GM23338 (cell line): ENCODE data around the gene PCBP3. TPM values are rescaled to one million over a fixed set of nuclear protein-coding genes. Genes with fewer than 3 reads are reported as not detected.

Experiments
- ATAC-seq: fragments of 200-7000 bp; cut with Tn5 transposase; 3 replicates; pipeline ENCODE4 v1.9.1; 2020
- DNase-seq: peaks from one replicate; pipeline ENCODE4 v3.0.0-alpha.2; 2015; ENCODE audit warnings: low spot score
- H2AFZ ChIP-seq: fragments of 200-600 bp; sonication (generic); 2 replicates; pipeline ENCODE4 v1.8.0; 2016; ENCODE audit warnings: antibody characterized with exemption, mild to moderate bottlenecking, moderate library complexity
- H3F3A ChIP-seq: fragments of 200-600 bp; sonication (generic); replicated peaks from 2 replicates; pipeline ENCODE4 v1.8.0; 2017; ENCODE audit warnings: antibody characterized with exemption, mixed run types, low read depth
- H3K27ac ChIP-seq: fragments of 200-600 bp; sonication (generic); 2 replicates; pipeline ENCODE4 v1.6.1; 2016; ENCODE audit warnings: low read depth
- H3K27me3 ChIP-seq: fragments of 200-600 bp; sonication (generic); 2 replicates; pipeline ENCODE4 v1.8.0; 2016; ENCODE audit warnings: mild to moderate bottlenecking, mixed run types, moderate library complexity; ENCODE audit not compliant: insufficient read depth
- H3K36me3 ChIP-seq: fragments of 200-600 bp; sonication (generic); 2 replicates; pipeline ENCODE4 v1.8.0; 2016; ENCODE audit warnings: mild to moderate bottlenecking; ENCODE audit not compliant: insufficient read depth
- H3K4me1 ChIP-seq: fragments of 200-600 bp; sonication (generic); 2 replicates; pipeline ENCODE4 v1.8.0; 2016; ENCODE audit warnings: mild to moderate bottlenecking, moderate library complexity; ENCODE audit not compliant: insufficient read depth
- H3K4me2 ChIP-seq: fragments of 200-600 bp; sonication (generic); 2 replicates; pipeline ENCODE4 v1.7.1; 2017; ENCODE audit warnings: mixed run types
- H3K4me3 ChIP-seq: fragments of 200-600 bp; sonication (generic); 2 replicates; pipeline ENCODE4 v1.6.1; 2016; ENCODE audit warnings: mixed run types
- H3K79me2 ChIP-seq: fragments of 200-600 bp; sonication (generic); replicated peaks from 2 replicates; pipeline ENCODE4 v1.8.0; 2017; ENCODE audit warnings: mild to moderate bottlenecking; ENCODE audit not compliant: insufficient read depth
- H3K9me2 ChIP-seq: fragments of 200-600 bp; sonication (generic); 2 replicates; pipeline ENCODE4 v1.8.0; 2017; ENCODE audit not compliant: insufficient read depth
- H4K20me1 ChIP-seq: fragments of 200-600 bp; sonication (generic); replicated peaks from 2 replicates; pipeline ENCODE4 v1.8.0; 2017; ENCODE audit warnings: mild to moderate bottlenecking; ENCODE audit not compliant: insufficient read depth
- H3K27ac Mint-ChIP-seq: 2 replicates; pipeline ENCODE4 v1.8.0; 2020; ENCODE audit warnings: inconsistent platforms, mild to moderate bottlenecking, moderate library complexity, mixed read lengths
- H3K27me3 Mint-ChIP-seq: 3 replicates; pipeline ENCODE4 v1.8.0; 2022; ENCODE audit warnings: low read depth, mild to moderate bottlenecking, moderate library complexity, mixed read lengths, inconsistent platforms; ENCODE audit not compliant: insufficient read depth, poor library complexity
- H3K36me3 Mint-ChIP-seq: 3 replicates; pipeline ENCODE4 v1.8.0; 2021; ENCODE audit warnings: low read depth, mild to moderate bottlenecking, inconsistent platforms, moderate library complexity, mixed read lengths
- H3K4me1 Mint-ChIP-seq: 3 replicates; pipeline ENCODE4 v1.8.0; 2020; ENCODE audit warnings: mild to moderate bottlenecking, inconsistent platforms, mixed read lengths
- H3K4me3 Mint-ChIP-seq: 3 replicates; pipeline ENCODE4 v1.8.0; 2021; ENCODE audit warnings: moderate library complexity, mild to moderate bottlenecking, inconsistent platforms, mixed read lengths
- H3K9me3 Mint-ChIP-seq: 3 replicates; pipeline ENCODE4 v1.8.0; 2020; ENCODE audit warnings: moderate library complexity, mild to moderate bottlenecking, inconsistent platforms, mixed read lengths
- CREB1 ChIP-seq: fragments of 250-450 bp; sonication (Bioruptor Pico); IDR thresholded peaks from 2 replicates; pipeline ENCODE4 v1.5.0; 2020; ENCODE audit warnings: low read depth, mild to moderate bottlenecking, moderate library complexity
- CTCF ChIP-seq, 2 experiments: fragments of 200-600 bp in 1 of 2; sonication (generic) in 1 of 2; conservative IDR thresholded peaks; 2 replicates each; pipeline versions ENCODE4 v1.5.1 to v1.6.1; 2016 to 2017; ENCODE audit warnings: antibody characterized with exemption in 2 of 2, low read depth in 2 of 2, mild to moderate bottlenecking in 2 of 2, moderate library complexity in 1 of 2
- ETS1 ChIP-seq: IDR thresholded peaks from 2 replicates; pipeline ENCODE4 v1.6.1; 2016; ENCODE audit warnings: antibody characterized with exemption
- EZH2 ChIP-seq: fragments of 200-600 bp; sonication (generic); IDR thresholded peaks from one replicate; pipeline ENCODE4 v1.8.0; 2017; ENCODE audit warnings: antibody characterized with exemption, mild to moderate bottlenecking, low read depth; ENCODE audit not compliant: unreplicated experiment
- EZH2phosphoT487 ChIP-seq: fragments of 200-600 bp; sonication (generic); IDR thresholded peaks from one replicate; pipeline ENCODE4 v1.8.1; 2018; ENCODE audit warnings: antibody characterized with exemption; ENCODE audit not compliant: unreplicated experiment
- JUNB ChIP-seq: IDR thresholded peaks from one replicate; pipeline ENCODE4 v1.6.1; 2016; ENCODE audit warnings: antibody characterized with exemption; ENCODE audit not compliant: unreplicated experiment
- NANOG ChIP-seq: IDR thresholded peaks from 2 replicates; pipeline ENCODE4 v1.6.1; 2016; ENCODE audit warnings: antibody characterized with exemption, borderline replicate concordance
- POLR2AphosphoS5 ChIP-seq: IDR thresholded peaks from 2 replicates; pipeline ENCODE4 v1.6.1; 2016; ENCODE audit warnings: antibody characterized with exemption, low read depth
- REST ChIP-seq: IDR thresholded peaks from one replicate; pipeline ENCODE4 v1.6.1; 2018; ENCODE audit warnings: antibody characterized with exemption; ENCODE audit not compliant: unreplicated experiment
- ZNF331 ChIP-seq: fragments of 250-450 bp; sonication (Bioruptor Pico); IDR thresholded peaks from 2 replicates; pipeline ENCODE4 v1.5.0; 2020; ENCODE audit warnings: low read depth, mild to moderate bottlenecking, moderate library complexity
- polyA plus RNA-seq: library from polyadenylated mRNA; unstranded; fragments of >200 nt; fragmentation: Nextera tagmentation; extraction: Ambion mirVana; gene quantifications from 2 replicates; pipeline ENCODE4 v1.2.1, GENCODE V29; 2016
- total RNA-seq: library from RNA; depleted of rRNA; stranded (reverse); fragments of >200 nt; shearing (Covaris generic); gene quantifications from 2 replicates; pipeline ENCODE4 v1.2.3, GENCODE V29; 2014

PCBP3 gene
- total and polyA plus RNA-seq, 2 experiments from 2014 or later: 7.1 to 9.1 TPM

- TF ChIP-seq REST (no peak), CREB1 (CRISPR knock-in tag) (no peak), ZNF331 (CRISPR knock-in tag) (no peak), EZH2 (no peak)
Measured at GRCh38 chr21:45725844-45726200, 82.3 kb downstream of the PCBP3 start (continued).

- H3K4me3 Mint-ChIP-seq: no peak overlapping the region
- Histone ChIP-seq H3K27ac (no peak overlapping the region), H3F3A (no peaks in the 10 kb centered on the region), H4K20me1 (no peaks in the 10 kb centered on the region), H3K79me2 (no peaks in the 10 kb centered on the region), H3K4me1 (no peaks in the 10 kb centered on the region), H3K9me2 (no peaks in the 10 kb centered on the region), H3K4me3 (no peak overlapping the region), H3K36me3 (no peaks in the 10 kb centered on the region), H2AFZ (no peak overlapping the region), H3K4me2 (no peak overlapping the region), H3K27me3 (no peaks in the 10 kb centered on the region)
- H3K9me3 Mint-ChIP-seq: no peaks in the 10 kb centered on the region
- H3K27me3 Mint-ChIP-seq: peaks cover 2% of the 10 kb centered on the region
- DNase-seq (no peak), ATAC-seq (no peak)
- H3K4me1 Mint-ChIP-seq: peaks cover 7% of the 10 kb centered on the region
- H3K36me3 Mint-ChIP-seq: no peaks in the 10 kb centered on the region
- no peak overlapping the region for H3K27ac Mint-ChIP-seq
- TF ChIP-seq POLR2AphosphoS5: no peak
- no peak for TF ChIP-seq CTCF (conservative IDR thresholded peaks at IDR 0.05; ENCODE audit: low read depth in 2 of 2)
- TF ChIP-seq NANOG: no peak
- TF ChIP-seq JUNB: no peak
- no peak for TF ChIP-seq CREB1 (CRISPR knock-in tag)
- TF ChIP-seq ETS1: no peak
- TF ChIP-seq EZH2: no peak
- no peak for TF ChIP-seq REST
- no peak for TF ChIP-seq EZH2phosphoT487
Measured at GRCh38 chr21:45726438-45726837, 82.9 kb downstream of the PCBP3 start.
